ENCODE data around the gene FIG4.

- TF ChIP-seq POLR2A (IDR thresholded peaks at IDR 0.05) (no peak), POLR2AphosphoS5 (IDR thresholded peaks at IDR 0.05) (no peak)
Measured at GRCh38 chr6:109738255-109738654, 47.2 kb downstream of the FIG4 start.
